Measurements from ENCODE around the gene TNFRSF1A. TPM values are rescaled to one million over a fixed set of nuclear protein-coding genes. Genes with fewer than 3 reads are reported as not detected.

Gene TNFRSF1A
- polyA plus RNA-seq, 1 experiment: 217 TPM

GRCh38 chr12:6361834-6362233, 20.0 kb upstream of the TNFRSF1A start:
- no peak for DNase-seq (ENCODE audit: low read depth)
- TF ChIP-seq CTCF (IDR thresholded peaks at IDR 0.05; ENCODE audit: insufficient read depth, low read depth, low read length): no peak
- CTCF ChIA-PET: interaction anchor here (1.1 kb wide), 1 partner anchor 10 kb away, joined by 3 read pairs; no protein-coding TSS in a partner anchor
- H3K4me3 ChIP-seq (ENCODE audit: low read depth, low read length): no peak overlapping the region
- H3K27me3 ChIP-seq (ENCODE audit: control insufficient read depth, insufficient read depth, low read length): peaks cover 2% of the 10 kb centered on the region; the same call in 1 of the 2 replicates
- POLR2A ChIA-PET: no interaction called here
- H3K36me3 ChIP-seq (ENCODE audit: control insufficient read depth, insufficient read depth, low read length): no peaks in the 10 kb centered on the region

- TF ChIP-seq CTCF (IDR thresholded peaks at IDR 0.05; ENCODE audit: insufficient read depth, low read depth, low read length): no peak
- H3K27me3 ChIP-seq (ENCODE audit: control insufficient read depth, insufficient read depth, low read length): peaks cover 8% of the 10 kb centered on the region
- ChIA-PET POLR2A (no interaction called here), CTCF (interaction anchor here (1.0 to 1.7 kb wide), 3 partner anchors 11 to 75 kb away, joined by 3 to 4 read pairs (median 3); no protein-coding TSS in a partner anchor)
- no peak for DNase-seq (ENCODE audit: low read depth)
- no peaks in the 10 kb centered on the region for H3K36me3 ChIP-seq (ENCODE audit: control insufficient read depth, insufficient read depth, low read length)
- H3K4me3 ChIP-seq (ENCODE audit: low read depth, low read length): no peak overlapping the region
Observed at GRCh38 chr12:6360578-6361490, 19.0 kb upstream of the TNFRSF1A start.

- TF ChIP-seq CTCF (IDR thresholded peaks at IDR 0.05; ENCODE audit: insufficient read depth, low read depth, low read length): no peak
- CTCF ChIA-PET: interaction anchor here (0.6 to 1.7 kb wide), 3 partner anchors 23 to 110 kb away, joined by 3 to 6 read pairs (median 4); partner anchors contain the start of gene VAMP1
- DNase-seq (ENCODE audit: low read depth): no peak
- Histone ChIP-seq H3K27me3 (ENCODE audit: control insufficient read depth, insufficient read depth, low read length) (peaks cover 8% of the 10 kb centered on the region), H3K4me3 (ENCODE audit: low read depth, low read length) (no peak overlapping the region), H3K36me3 (ENCODE audit: control insufficient read depth, insufficient read depth, low read length) (no peaks in the 10 kb centered on the region)
- POLR2A ChIA-PET: no interaction called here
Observed at GRCh38 chr12:6360080-6360571, 18.2 kb upstream of the TNFRSF1A start.

GRCh38 chr12:6358881-6359280, 17.0 kb upstream of the TNFRSF1A start:
- ChIA-PET POLR2A (no interaction called here), CTCF (no interaction called here)
- peaks cover 8% of the 10 kb centered on the region for H3K27me3 ChIP-seq (ENCODE audit: control insufficient read depth, insufficient read depth, low read length)
- H3K4me3 ChIP-seq (ENCODE audit: low read depth, low read length): no peak overlapping the region
- H3K36me3 ChIP-seq (ENCODE audit: control insufficient read depth, insufficient read depth, low read length): no peaks in the 10 kb centered on the region
- DNase-seq (ENCODE audit: low read depth): no peak
- TF ChIP-seq CTCF (IDR thresholded peaks at IDR 0.05; ENCODE audit: insufficient read depth, low read depth, low read length): no peak

GRCh38 chr12:6356374-6356820, 14.5 kb upstream of the TNFRSF1A start:
- POLR2A ChIA-PET: no interaction called here
- no peak for DNase-seq (ENCODE audit: low read depth)
- H3K27me3 ChIP-seq (ENCODE audit: control insufficient read depth, insufficient read depth, low read length): peaks cover 8% of the 10 kb centered on the region
- H3K36me3 ChIP-seq (ENCODE audit: control insufficient read depth, insufficient read depth, low read length): no peaks in the 10 kb centered on the region
- H3K4me3 ChIP-seq (ENCODE audit: low read depth, low read length): no peak overlapping the region
- no peak for TF ChIP-seq CTCF (IDR thresholded peaks at IDR 0.05; ENCODE audit: insufficient read depth, low read depth, low read length)
- CTCF ChIA-PET: interaction anchor here (0.8 to 1.9 kb wide), 3 partner anchors 10 to 109 kb away, joined by 3 to 4 read pairs (median 3); no protein-coding TSS in a partner anchor

Data from BJ (cell line).